Measurements from ENCODE around the gene VIPAS39. TPM values are rescaled to one million over a fixed set of nuclear protein-coding genes. Genes with fewer than 3 reads are reported as not detected.
A peak's percentile ranks its signal among the peaks of the same experiment; 100 is the strongest.

The VIPAS39 gene
- total RNA-seq, 1 donor: 12.5 TPM

DNA sequence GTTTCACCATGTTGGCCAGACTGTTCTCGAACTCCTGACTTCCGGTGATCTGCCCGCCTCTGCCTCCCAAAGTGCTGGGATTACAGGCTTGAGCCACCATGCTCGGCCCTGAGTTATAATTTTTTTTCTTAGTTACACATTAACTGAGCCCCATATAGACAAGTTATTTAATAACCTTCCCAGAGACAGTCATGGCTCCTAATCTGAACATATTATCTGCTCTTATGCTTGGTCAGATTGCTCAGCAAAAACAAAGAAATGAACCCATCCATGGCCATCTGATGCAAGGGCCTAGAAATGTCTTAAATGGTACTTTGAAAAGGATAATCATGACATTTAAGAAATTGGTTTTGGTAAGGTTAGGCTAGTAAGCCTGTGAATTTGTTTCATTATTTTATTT lies 67.2 kb downstream of the VIPAS39 start:
- Histone ChIP-seq H3K9me3 (ENCODE audit: low read depth, low read length) (no peaks in the 10 kb centered on the region), H3K27me3 (ENCODE audit: insufficient read depth, low read length) (no peaks in the 10 kb centered on the region), H3K4me3 (ENCODE audit: low read length) (no peak overlapping the region), H3K4me1 (ENCODE audit: insufficient read depth, low read length) (no peaks in the 10 kb centered on the region)

DNA sequence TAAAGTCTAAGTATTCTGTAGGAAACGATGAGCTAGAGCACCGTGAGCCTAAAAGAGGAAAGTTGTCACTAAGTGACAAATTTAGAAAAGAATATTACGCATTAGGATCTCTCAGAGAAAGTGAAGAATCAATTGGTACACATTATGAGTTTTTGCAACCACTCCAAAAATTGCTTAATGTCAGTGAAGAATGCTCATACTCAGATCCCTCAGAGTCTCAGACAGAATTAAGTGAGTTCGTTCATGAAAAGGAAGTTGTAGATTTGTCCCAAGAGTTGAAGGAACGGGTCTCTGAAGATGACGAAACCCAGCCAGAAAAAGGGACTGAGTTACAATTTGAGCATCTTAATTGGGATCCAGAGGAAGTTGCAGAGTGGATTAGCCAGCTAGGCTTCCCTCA lies 78.7 kb downstream of the VIPAS39 start:
- Histone ChIP-seq H3K4me3 (ENCODE audit: low read length) (no peak overlapping the region), H3K4me1 (ENCODE audit: insufficient read depth, low read length) (peaks cover 37% of the 10 kb centered on the region), H3K9me3 (ENCODE audit: low read depth, low read length) (no peaks in the 10 kb centered on the region)

DNA sequence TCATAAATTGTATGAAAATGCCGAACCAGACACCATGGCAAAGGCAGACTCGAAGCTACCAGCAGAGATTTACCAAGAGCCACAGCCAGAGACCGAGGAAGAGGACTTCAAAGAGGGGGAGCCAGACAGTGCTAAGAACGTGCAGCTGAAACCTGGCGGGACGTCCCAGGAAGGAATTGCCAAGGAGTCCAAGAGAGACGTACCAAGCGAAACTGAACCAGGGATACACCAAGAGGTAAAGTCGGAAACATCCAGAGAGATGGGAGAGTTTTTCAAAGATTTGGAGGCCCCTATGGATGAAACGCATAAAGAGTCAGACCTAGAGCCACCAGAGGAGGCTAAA lies 79.9 kb downstream of the VIPAS39 start:
- H3K9me3 ChIP-seq (ENCODE audit: low read depth, low read length): no peaks in the 10 kb centered on the region
- peak overlapping the region; percentile 93 for H3K4me3 ChIP-seq (ENCODE audit: low read length)
- H3K4me1 ChIP-seq (ENCODE audit: insufficient read depth, low read length): peaks cover 40% of the 10 kb centered on the region
- no peaks in the 10 kb centered on the region for H3K27me3 ChIP-seq (ENCODE audit: insufficient read depth, low read length)

More for the DNA sequence above, 78.7 kb downstream of the VIPAS39 start:
- H3K27me3 ChIP-seq (ENCODE audit: insufficient read depth, low read length): no peaks in the 10 kb centered on the region

DNA sequence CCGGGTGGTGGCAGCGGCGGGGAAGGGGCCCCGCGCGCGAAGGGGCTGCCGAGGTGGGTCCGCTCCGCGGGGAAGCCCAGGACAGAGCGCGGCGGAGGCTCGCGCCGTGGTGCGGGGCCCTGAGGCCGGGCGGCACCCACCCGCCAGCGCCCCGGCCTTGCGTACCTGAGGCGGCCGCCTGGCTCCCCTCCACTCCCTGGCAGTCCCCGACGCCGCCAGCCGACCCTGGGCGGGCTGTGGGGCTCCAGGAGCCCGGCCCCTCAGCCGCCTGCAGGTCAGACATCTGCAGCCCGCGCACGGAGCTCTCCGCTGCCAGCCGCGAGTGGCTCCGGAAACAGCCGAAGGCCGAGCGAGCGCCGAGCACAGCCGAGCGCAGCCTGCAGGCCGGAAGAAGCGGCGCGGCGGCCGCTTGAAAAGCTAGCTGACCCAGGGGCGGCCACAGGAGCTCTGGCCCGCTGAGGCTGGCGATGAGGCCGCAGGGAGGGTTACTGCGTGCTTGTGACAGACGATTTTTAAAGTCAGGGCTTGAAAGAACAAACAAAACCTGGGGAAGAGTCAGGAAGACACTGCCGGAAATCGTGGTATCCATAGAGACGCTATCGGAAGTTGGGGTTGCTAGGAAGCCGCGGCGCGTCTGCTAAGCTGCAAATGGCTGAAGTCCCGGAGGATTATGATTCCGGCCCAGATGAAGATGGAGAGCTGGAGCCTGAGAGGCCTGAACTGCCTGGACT lies 80.5 kb downstream of the VIPAS39 start, which contains the start of the genes SAMD15 and TMED8:
Gene SAMD15 (plus strand): TSS at position 609 of the 731 bp plus-strand sequence. CDS start 40 bp downstream, at position 649.
Gene TMED8 (minus strand): TSS at position 324 of the 731 bp plus-strand sequence. CDS start 41 bp downstream, at position 283.
- Histone ChIP-seq H3K4me1 (ENCODE audit: insufficient read depth, low read length) (peaks cover 40% of the 10 kb centered on the region), H3K4me3 (ENCODE audit: low read length) (peak within 1 kb of the TSS; percentile 93), H3K27me3 (ENCODE audit: insufficient read depth, low read length) (no peaks in the 10 kb centered on the region), H3K9me3 (ENCODE audit: low read depth, low read length) (no peaks in the 10 kb centered on the region)

Other genes with a start within 250 kb of the VIPAS39 start
- not detected for gene NGB, start 186.4 kb downstream of the VIPAS39 start, total RNA-seq
- 2.8 TPM for gene POMT2, start 136.7 kb downstream of the VIPAS39 start, total RNA-seq
- gene GSTZ1, start 136.6 kb downstream of the VIPAS39 start, total RNA-seq: 6.3 TPM
- 13.2 TPM for gene TMED8, start 80.5 kb downstream of the VIPAS39 start, total RNA-seq
- gene SAMD15, start 80.2 kb downstream of the VIPAS39 start, total RNA-seq: 0.21 TPM
- 0.21 TPM for gene NOXRED1, start 34.1 kb downstream of the VIPAS39 start, total RNA-seq
- 20.5 TPM for gene AHSA1, start 492 bp upstream of the VIPAS39 start, total RNA-seq
- gene ISM2, start 41.2 kb upstream of the VIPAS39 start, total RNA-seq: 0.42 TPM
- 33.6 TPM for gene SPTLC2, start 159.0 kb upstream of the VIPAS39 start, total RNA-seq